Right forelimb (tissue), 1 donor: ENCODE data around the gene TRPV5.
A peak's percentile ranks its signal among the peaks of the same experiment; 100 is the strongest.

Experiments used
- DNase-seq: peaks from one replicate; pipeline ENCODE4 v3.0.0-alpha.2; 2018

TRPV5 gene

GRCh38 chr7:142908290-142908689 lies 25.3 kb downstream of the TRPV5 start:
- DNase-seq, result no peak

DNA sequence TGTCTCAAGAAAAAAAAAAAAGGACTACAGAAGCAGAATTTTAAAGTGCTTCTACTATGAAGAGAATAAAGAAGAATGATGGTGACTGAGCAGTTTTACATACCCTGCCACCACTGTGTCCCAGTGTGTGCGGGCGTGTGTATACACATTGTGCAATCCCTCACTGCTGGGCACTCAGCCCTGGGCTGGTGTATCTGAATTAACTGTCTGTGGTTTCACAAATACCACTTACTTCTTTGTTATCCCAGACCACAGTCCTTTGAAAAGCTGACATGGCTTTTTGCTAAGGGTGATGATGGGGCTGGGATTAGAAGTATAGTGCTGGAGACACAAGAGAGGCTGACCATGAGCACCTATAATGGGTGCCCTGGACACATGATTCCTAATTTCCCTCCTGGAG lies 26.9 kb downstream of the TRPV5 start:
- DNase-seq, result no peak

DNA sequence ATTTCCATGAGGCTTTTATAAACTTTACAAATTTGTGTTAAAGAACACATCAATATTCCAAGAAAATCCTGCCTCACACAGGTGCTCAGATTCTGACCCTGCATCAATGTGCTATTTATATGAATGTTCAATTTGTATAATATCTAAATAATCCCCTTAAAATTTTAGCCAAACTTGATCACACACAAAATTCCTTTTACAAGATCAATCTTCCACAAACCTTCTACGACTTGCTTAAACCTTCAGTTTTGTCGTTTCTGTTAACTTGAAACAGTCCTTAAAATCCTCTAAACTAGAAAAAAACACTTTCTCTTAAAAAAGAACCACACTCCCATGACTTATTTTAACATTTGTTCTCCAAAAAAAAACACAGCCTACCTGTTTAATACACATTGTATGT lies 27.8 kb downstream of the TRPV5 start:
- DNase-seq, result no peak

- DNase-seq, result no peak
These were observed 29.4 kb downstream of the TRPV5 start for GRCh38 chr7:142904128-142904527.

- DNase-seq, result no peak
These were observed 31.9 kb downstream of the TRPV5 start for GRCh38 chr7:142901426-142902259.

- no peak for DNase-seq
These were observed 33.9 kb downstream of the TRPV5 start for GRCh38 chr7:142899661-142900060.

DNA sequence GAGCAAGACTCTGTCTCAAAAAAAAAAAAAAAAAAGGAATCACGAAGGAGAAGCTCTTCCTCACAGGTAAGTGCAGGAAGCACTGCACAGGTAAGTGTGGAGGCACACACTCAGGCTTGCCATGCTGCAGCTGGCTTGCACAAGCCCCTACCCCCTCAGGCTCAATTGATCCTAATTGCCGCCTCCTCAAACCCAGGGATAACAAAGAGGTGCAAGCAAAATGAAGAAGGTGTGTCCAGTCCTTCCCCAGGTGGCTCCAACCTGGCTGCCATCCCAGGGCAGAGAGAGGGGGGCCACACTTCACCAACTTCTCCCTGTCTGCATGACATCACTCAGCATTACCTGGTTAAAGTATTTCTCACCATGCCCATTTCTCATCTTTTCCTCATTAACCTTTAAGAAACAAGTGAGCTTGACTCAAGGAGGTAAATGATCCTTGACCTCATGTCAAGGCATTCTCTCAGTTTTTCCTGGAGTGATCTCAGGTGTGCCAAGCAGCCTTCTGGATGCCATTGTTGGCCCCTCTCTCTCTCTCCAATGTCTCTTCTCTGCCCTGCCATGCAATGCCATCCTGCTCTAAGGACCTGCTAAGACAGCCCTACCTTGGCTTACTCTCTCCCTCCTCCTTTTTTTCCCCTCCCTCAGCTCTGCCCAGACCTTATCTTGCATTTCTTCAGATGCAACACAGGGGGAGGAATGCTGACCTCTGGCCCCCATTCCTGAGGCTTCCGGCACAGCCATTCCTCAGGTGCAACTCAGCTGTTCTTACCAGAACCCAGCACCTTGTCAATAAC lies 35.0 kb downstream of the TRPV5 start:
- DNase-seq, result no peak

DNA sequence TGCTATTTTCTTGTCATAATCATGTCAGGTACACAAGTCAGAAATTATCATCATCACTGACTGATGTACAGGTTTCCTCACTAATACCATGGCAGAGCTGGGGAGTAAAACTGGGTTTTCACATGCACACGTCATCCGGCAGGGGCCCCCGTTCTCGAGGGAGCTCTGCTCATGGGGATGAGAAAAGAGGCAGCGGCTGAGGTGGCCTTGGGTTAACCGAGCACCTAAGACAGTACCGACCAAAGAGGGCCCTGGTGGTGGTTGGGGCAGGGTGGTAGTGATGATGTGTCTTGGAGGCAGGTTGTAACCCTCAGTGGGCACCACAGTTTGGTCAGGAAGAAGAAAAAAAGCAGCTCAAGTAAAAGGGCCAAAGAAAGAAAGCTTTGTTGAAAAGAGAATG lies 35.9 kb downstream of the TRPV5 start:
- DNase-seq, result no peak

- no peak for DNase-seq
These were observed 36.7 kb downstream of the TRPV5 start for GRCh38 chr7:142896741-142897379.

DNA sequence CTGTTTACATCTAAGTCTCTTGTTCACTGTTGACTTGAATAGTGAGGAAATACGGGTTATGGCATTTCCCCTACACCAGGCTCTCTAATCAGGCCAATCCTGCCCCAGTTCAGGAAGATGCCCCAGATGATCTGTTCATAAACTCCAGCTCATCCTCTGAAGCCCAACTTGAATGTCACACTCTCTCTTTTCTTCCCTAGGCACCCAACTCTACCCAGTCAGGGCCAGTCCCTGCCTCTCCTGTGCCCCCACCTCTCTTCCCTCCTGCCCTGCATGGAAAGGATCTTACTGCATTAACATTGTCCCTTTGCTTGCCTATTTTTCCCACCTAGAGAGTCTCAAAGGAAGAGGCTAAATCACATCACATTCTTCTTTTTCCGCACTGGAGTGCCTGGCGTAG lies 37.4 kb downstream of the TRPV5 start:
- no peak for DNase-seq

GRCh38 chr7:142894985-142895593 lies 38.5 kb downstream of the TRPV5 start:
- DNase-seq, result no peak

DNA sequence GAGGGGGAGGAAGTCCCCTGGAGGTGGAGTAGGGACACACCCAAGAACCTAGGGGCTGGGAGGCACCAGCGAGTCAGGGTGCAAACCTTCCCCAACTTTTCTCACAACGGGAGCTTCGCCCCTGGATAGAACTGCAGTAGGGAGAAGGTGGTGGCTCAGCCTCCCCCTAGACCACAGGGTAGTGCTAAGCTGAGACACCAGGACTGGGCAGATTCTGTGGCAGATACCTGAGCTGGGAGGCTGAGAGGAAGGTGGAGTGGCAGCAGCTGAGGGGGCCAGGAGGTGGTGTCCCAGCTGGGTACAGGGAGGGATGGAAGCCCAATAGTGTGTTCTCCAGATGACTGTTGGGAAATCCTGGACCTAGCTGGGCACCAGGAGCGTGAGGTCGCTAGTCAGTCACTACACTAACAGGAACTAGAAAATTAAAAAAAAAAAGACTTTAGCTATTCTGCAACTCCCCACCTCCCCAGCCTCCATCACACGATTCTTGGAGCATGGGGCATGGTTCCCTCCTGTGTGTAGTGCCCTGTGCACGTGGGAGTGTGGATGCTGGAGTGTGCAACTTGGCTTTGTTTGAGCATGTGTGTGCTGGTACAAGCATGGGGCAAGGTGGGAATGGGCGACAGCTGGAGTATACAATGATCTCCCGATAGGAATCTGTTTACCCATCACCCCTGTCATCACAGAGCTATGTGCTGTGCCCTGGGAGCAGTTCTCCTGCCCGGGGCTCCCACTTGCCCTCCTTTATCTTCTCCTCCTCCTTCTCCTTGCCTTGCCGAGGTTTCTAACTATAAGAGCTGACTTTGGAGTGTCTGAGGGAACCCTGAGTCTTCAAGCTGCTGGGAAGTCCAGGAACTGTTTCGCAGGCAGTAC lies 39.2 kb downstream of the TRPV5 start:
- no peak for DNase-seq

- no peak for DNase-seq
These were observed 40.6 kb downstream of the TRPV5 start for GRCh38 chr7:142892951-142893350.

DNA sequence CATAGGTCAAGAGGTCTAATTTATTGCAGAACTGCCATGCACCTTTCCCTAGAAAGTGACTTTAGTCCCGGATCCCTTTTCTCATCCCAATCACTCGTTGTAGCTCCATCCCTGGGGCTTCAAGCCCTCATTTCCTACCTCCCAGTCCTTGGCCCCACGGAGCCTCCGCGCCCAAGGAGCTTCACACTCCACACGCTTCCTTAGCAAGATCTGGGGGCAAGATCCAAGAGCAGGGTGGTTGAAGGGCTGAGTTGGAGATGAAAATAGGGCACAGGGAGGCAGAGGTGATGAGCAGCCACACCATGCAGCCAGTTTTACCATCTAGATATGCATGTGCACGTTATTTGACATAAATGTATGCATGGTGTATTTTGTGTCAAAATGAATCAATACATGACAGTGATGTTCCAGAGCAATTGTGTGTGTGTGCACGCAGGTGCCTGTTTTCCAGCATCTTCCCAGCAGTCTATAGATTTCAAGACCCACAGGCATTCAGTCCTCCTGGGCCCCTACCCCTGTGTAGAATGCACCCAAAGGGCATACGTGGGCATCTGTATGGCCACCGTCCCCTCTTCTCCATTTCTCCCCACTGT lies 42.0 kb downstream of the TRPV5 start:
- no peak for DNase-seq

DNA sequence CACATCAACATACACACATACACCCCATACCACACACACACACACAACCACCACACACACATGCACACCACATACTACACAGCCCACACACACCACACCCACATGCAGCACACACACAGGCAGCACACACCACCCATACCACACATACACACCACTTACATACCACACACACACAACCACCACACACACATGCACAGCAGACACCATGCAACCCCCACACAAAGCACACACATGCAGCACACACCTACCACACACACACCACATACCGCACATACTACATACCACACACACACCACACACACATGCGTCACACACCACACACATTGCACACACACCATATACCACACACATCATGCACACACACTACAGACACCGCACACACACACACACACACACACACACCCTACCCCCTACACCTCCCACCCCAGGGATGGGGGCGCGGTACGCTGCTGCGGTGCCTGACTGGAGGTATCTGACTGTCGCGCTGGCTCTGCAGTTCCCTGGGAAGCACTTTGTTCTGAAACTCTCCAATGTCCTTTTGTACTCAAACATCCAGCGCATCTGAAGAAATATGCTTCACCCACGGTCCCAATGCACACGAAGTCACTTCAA lies 42.6 kb downstream of the TRPV5 start:
- no peak for DNase-seq

GRCh38 chr7:142889816-142890215 lies 43.7 kb downstream of the TRPV5 start:
- DNase-seq, result no peak

DNA sequence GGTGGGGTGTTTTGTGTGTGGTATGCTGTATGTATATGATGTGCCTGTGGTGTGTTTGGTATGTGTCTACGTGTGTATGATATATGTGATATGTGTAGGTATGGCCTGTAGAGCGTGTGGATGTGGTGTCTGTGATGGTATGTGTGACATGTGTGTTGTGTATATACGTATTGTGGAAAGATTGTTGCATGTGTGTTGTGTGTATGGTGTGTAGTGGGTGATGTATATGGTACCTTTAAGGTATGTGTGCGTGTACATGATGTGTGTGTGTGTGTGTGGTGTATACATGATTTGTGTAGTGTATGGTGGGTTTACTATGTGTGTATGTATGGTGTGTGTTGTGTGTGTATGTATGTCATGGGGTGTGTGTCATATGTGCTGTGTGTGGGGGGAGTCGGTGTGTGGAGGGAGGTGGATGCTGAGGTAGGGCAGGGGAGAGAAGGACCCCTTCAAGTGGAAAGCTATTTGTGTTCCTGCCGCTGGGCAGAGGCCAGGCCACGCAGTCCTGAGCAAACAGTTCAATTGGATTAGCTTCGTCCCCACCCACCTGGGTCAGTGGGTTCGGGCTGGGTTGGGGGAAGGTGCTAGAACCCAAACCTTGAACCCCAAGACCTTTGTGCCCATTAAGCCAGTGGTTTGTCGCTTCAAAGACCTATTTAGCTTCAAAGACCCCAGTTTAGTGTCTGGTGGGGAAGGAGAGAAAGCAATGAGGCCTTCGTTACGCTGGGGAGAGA lies 46.1 kb downstream of the TRPV5 start:
- DNase-seq, result no peak

GRCh38 chr7:142886866-142887265 lies 46.7 kb downstream of the TRPV5 start:
- DNase-seq, result peak; percentile 32

- DNase-seq, result peak; percentile 43
These were observed 48.0 kb downstream of the TRPV5 start, which contains the start of gene TRPV6 for GRCh38 chr7:142885311-142886230. Gene TRPV6 (minus strand): TSS chr7:142885745.

GRCh38 chr7:142884286-142884640 lies 49.3 kb downstream of the TRPV5 start:
- DNase-seq, result no peak
